GM21825 (cell line): ENCODE data around the gene CCP110.

Source experiments
- ATAC-seq: cut with Tn5 transposase; IDR thresholded peaks from one replicate; pipeline ENCODE4 v1.9.1; 2021; ENCODE audit warnings: mild to moderate bottlenecking, moderate library complexity; ENCODE audit not compliant: unreplicated experiment

The CCP110 gene

GRCh38 chr16:19548144-19548543 lies 24.4 kb downstream of the CCP110 start:
- no peak for ATAC-seq

- no peak for ATAC-seq
Measured at GRCh38 chr16:19549673-19550072, 25.9 kb downstream of the CCP110 start.

GRCh38 chr16:19555186-19555937 lies 31.6 kb downstream of the CCP110 start, which contains the start of gene VPS35L:
TSS of gene VPS35L (plus strand) at chr16:19555703. CDS start at chr16:19555730, 27 bp downstream.
- peak; percentile 93 for ATAC-seq

- no peak for ATAC-seq
Measured at GRCh38 chr16:19555938-19556771, 32.4 kb downstream of the CCP110 start.

GRCh38 chr16:19559242-19559910 lies 35.6 kb downstream of the CCP110 start:
- no peak for ATAC-seq

- no peak for ATAC-seq
Measured at GRCh38 chr16:19560078-19560477, 36.3 kb downstream of the CCP110 start.

- no peak for ATAC-seq
Measured at GRCh38 chr16:19563377-19563776, 39.6 kb downstream of the CCP110 start.

- ATAC-seq = no peak
Measured at GRCh38 chr16:19566362-19566761, 42.6 kb downstream of the CCP110 start.

GRCh38 chr16:19567560-19567959 lies 43.8 kb downstream of the CCP110 start:
- ATAC-seq = no peak

GRCh38 chr16:19573997-19574396 lies 50.3 kb downstream of the CCP110 start:
- ATAC-seq = no peak

GRCh38 chr16:19574615-19575014 lies 50.9 kb downstream of the CCP110 start:
- no peak for ATAC-seq

- no peak for ATAC-seq
Measured at GRCh38 chr16:19578378-19578971, 54.7 kb downstream of the CCP110 start.

GRCh38 chr16:19582050-19582831 lies 58.5 kb downstream of the CCP110 start:
- no peak for ATAC-seq

- no peak for ATAC-seq
Measured at GRCh38 chr16:19583665-19584300, 60.0 kb downstream of the CCP110 start.

- ATAC-seq = no peak
Measured at GRCh38 chr16:19588661-19589060, 64.9 kb downstream of the CCP110 start.

- no peak for ATAC-seq
Measured at GRCh38 chr16:19589106-19589505, 65.4 kb downstream of the CCP110 start.

GRCh38 chr16:19589771-19590302 lies 66.1 kb downstream of the CCP110 start:
- no peak for ATAC-seq

- no peak for ATAC-seq
Measured at GRCh38 chr16:19595043-19595767, 71.5 kb downstream of the CCP110 start.
